NB4 (cell line): Measurements from ENCODE around the gene ACBD5.
"Not testable (repeated sequence)": the region's sequence is repeated elsewhere in the genome, so short reads cannot be mapped to it uniquely, and the experiment has no call there.

Experiments used
- DNase-seq: peaks from one replicate; pipeline ENCODE4 v3.0.0; 2010; ENCODE audit warnings: low read depth
- H3K4me3 ChIP-seq: one replicate; pipeline ENCODE4 v1.5.1; 2011; ENCODE audit warnings: mild to moderate bottlenecking, low read depth, low read length, moderate library complexity
- CTCF ChIP-seq: IDR thresholded peaks from one replicate; pipeline ENCODE4 v1.5.1; 2012; ENCODE audit warnings: low read depth, low read length
- MAX ChIP-seq: IDR thresholded peaks from 2 replicates; pipeline ENCODE4 v1.6.1; 2011; ENCODE audit warnings: low read depth, low read length
- MYC ChIP-seq: IDR thresholded peaks from 2 replicates; pipeline ENCODE4 v1.6.1; 2011; ENCODE audit warnings: low read depth, low read length
- POLR2A ChIP-seq: IDR thresholded peaks from 2 replicates; pipeline ENCODE4 v1.6.1; 2011; ENCODE audit warnings: mild to moderate bottlenecking; ENCODE audit not compliant: insufficient read length; ENCODE audit errors: extremely low read depth

ACBD5 gene

GRCh38 chr10:27240212-27241009, at the start of gene ACBD5:
Gene ACBD5, minus strand, starts transcription at chr10:27240797. Its CDS starts 109 bp downstream, at chr10:27240688.
- peak within 1 kb of the TSS; percentile 76 for H3K4me3 ChIP-seq
- TF ChIP-seq CTCF (no peak), MAX (0 out of 2 replicates have a peak, but pooled peaks have one; percentile 13)
- peak; percentile 87 for DNase-seq

GRCh38 chr10:27285093-27285492, 44.5 kb upstream of the ACBD5 start:
- no peak overlapping the region for H3K4me3 ChIP-seq
- TF ChIP-seq MAX = no peak
- TF ChIP-seq MYC = no peak
- no peak for TF ChIP-seq POLR2A
- no peak for TF ChIP-seq CTCF
- peak; percentile 14 for DNase-seq

GRCh38 chr10:27276581-27276980, 36.0 kb upstream of the ACBD5 start:
- TF ChIP-seq POLR2A (no peak), MAX (no peak), MYC (no peak), CTCF (no peak)
- DNase-seq = no peak
- no peak overlapping the region for H3K4me3 ChIP-seq

GRCh38 chr10:27266025-27266424, 25.4 kb upstream of the ACBD5 start:
- H3K4me3 ChIP-seq, DNase-seq: not testable (repeated sequence)

GRCh38 chr10:27262788-27263187, 22.2 kb upstream of the ACBD5 start:
- not testable (repeated sequence) for DNase-seq

GRCh38 chr10:27258838-27259812, 18.5 kb upstream of the ACBD5 start:
- no peak for TF ChIP-seq MYC
- no peak for TF ChIP-seq MAX
- TF ChIP-seq POLR2A = no peak
- no peak for TF ChIP-seq CTCF
- DNase-seq = no peak
- no peak overlapping the region for H3K4me3 ChIP-seq

More at GRCh38 chr10:27262788-27263187, 22.2 kb upstream of the ACBD5 start:
- not testable (repeated sequence) for H3K4me3 ChIP-seq
